Neural cell (in vitro differentiated cells): ENCODE data around the gene CLEC16A.

Source experiments
- CTCF ChIP-seq: fragments of 450-650 bp; IDR thresholded peaks from 2 replicates; pipeline ENCODE4 v1.5.1; 2014; ENCODE audit warnings: antibody characterized with exemption, mild to moderate bottlenecking, moderate library complexity; ENCODE audit not compliant: poor library complexity, severe bottlenecking
- EZH2 ChIP-seq: fragments of 200-600, 300-800 bp; shearing (Covaris generic), sonication (generic); IDR thresholded peaks from 2 replicates; pipeline ENCODE4 v1.6.1; 2014; ENCODE audit warnings: antibody characterized with exemption, low read length, borderline replicate concordance, mild to moderate bottlenecking; ENCODE audit not compliant: insufficient read depth, poor library complexity, severe bottlenecking
- MXI1 ChIP-seq: fragments of 450-650 bp; conservative IDR thresholded peaks from 2 replicates; pipeline ENCODE4 v1.6.1; 2014; ENCODE audit warnings: antibody characterized with exemption, mild to moderate bottlenecking; ENCODE audit not compliant: poor library complexity, severe bottlenecking
- POLR2AphosphoS5 ChIP-seq: IDR thresholded peaks from 2 replicates; pipeline ENCODE4 v1.6.1; 2012
- RAD21 ChIP-seq: fragments of 450-650 bp; conservative IDR thresholded peaks from 2 replicates; pipeline ENCODE4 v1.6.1; 2014; ENCODE audit warnings: antibody characterized with exemption, mild to moderate bottlenecking, moderate library complexity

GRCh38 chr16:11093572-11094074 lies 149.3 kb downstream of the CLEC16A start:
- TF ChIP-seq CTCF (no peak), POLR2AphosphoS5 (no peak), MXI1 (no peak), RAD21 (no peak), EZH2 (no peak)
